ENCODE data around the gene FBXO3.
"Not testable (repeated sequence)": the region's sequence is repeated elsewhere in the genome, so short reads cannot be mapped to it uniquely, and the experiment has no call there.

FBXO3 gene

GRCh38 chr11:33773987-33774735 is at the start of gene FBXO3:
Gene FBXO3 (minus strand): TSS chr11:33774520. CDS start chr11:33774497, 23 bp downstream.
- peak; percentile 79 for DNase-seq

GRCh38 chr11:33822981-33823380 is 48.7 kb upstream of the FBXO3 start:
- not testable (repeated sequence) for DNase-seq

- DNase-seq = no peak
Measured at GRCh38 chr11:33819278-33820035, 45.1 kb upstream of the FBXO3 start.

GRCh38 chr11:33808228-33808828 is 34.0 kb upstream of the FBXO3 start:
- DNase-seq = peak; percentile 88

- no peak for DNase-seq
Measured at GRCh38 chr11:33804471-33804870, 30.2 kb upstream of the FBXO3 start.

GRCh38 chr11:33802194-33802950 is 28.1 kb upstream of the FBXO3 start:
- DNase-seq = peak; percentile 21

GRCh38 chr11:33801821-33802193 is 27.5 kb upstream of the FBXO3 start:
- no peak for DNase-seq

GRCh38 chr11:33797879-33798278 is 23.6 kb upstream of the FBXO3 start:
- DNase-seq = no peak

- DNase-seq = no peak
Measured at GRCh38 chr11:33790040-33790439, 15.7 kb upstream of the FBXO3 start.

GRCh38 chr11:33788095-33788494 is 13.8 kb upstream of the FBXO3 start:
- not testable (repeated sequence) for DNase-seq

GRCh38 chr11:33787076-33787475 is 12.8 kb upstream of the FBXO3 start:
- DNase-seq = no peak

- no peak for DNase-seq
Measured at GRCh38 chr11:33785609-33786008, 11.3 kb upstream of the FBXO3 start.

- DNase-seq = no peak
Measured at GRCh38 chr11:33779849-33780528, 5.7 kb upstream of the FBXO3 start.

GRCh38 chr11:33778675-33779074 is 4.4 kb upstream of the FBXO3 start:
- no peak for DNase-seq

GRCh38 chr11:33777906-33778305 is 3.6 kb upstream of the FBXO3 start:
- DNase-seq = no peak

GRCh38 chr11:33775832-33776470 is 1.6 kb upstream of the FBXO3 start:
- no peak for DNase-seq

- no peak for DNase-seq
Measured at GRCh38 chr11:33775467-33775807, 1.1 kb upstream of the FBXO3 start.

- DNase-seq = no peak
Measured at GRCh38 chr11:33774736-33775466, 581 bp upstream of the FBXO3 start.

GRCh38 chr11:33773404-33773986 is 825 bp downstream of the FBXO3 start:
- DNase-seq = peak; percentile 6

- no peak for DNase-seq
Measured at GRCh38 chr11:33772870-33773269, 1.4 kb downstream of the FBXO3 start.

- DNase-seq = no peak
Measured at GRCh38 chr11:33772300-33772699, 2.0 kb downstream of the FBXO3 start.
